Posterior cingulate gyrus (tissue), 11 donors: ENCODE measurements around the gene KRTAP10-1.
"Not testable (repeated sequence)": the region's sequence is repeated elsewhere in the genome, so short reads cannot be mapped to it uniquely, and the experiment has no call there.

Experiments
- DNase-seq, 10 donors: peaks; one replicate each; pipeline versions ENCODE4 v3.0.0 to v3.0.0-alpha.2; 2020 to 2021; ENCODE audit warnings: mixed read lengths in 3 of 10
- intact Hi-C: fragments of 100-400 bp; cut with DNase I; formaldehyde crosslinking; loops from one replicate; pipeline ENCODE4 v1.15.1; 2023

The KRTAP10-1 gene

GRCh38 chr21:44571844-44572782 is 32.1 kb upstream of the KRTAP10-1 start:
- intact Hi-C loops, result no loop called here
- DNase-seq, result no peak

- no peak for DNase-seq
- intact Hi-C loops, result no loop called here
These were observed 31.3 kb upstream of the KRTAP10-1 start for GRCh38 chr21:44571296-44571695.

- peak in 1 of 10 donors; percentile 83 for DNase-seq
- intact Hi-C loops, result no loop called here
These were observed 30.0 kb upstream of the KRTAP10-1 start for GRCh38 chr21:44569861-44570517.

- no peak for DNase-seq
- intact Hi-C loops, result no loop called here
These were observed 28.9 kb upstream of the KRTAP10-1 start for GRCh38 chr21:44568667-44569556.

GRCh38 chr21:44568261-44568660 is 28.3 kb upstream of the KRTAP10-1 start:
- intact Hi-C loops, result no loop called here
- DNase-seq, result peak in 1 of 10 donors; percentile 20

GRCh38 chr21:44567481-44568171 is 27.6 kb upstream of the KRTAP10-1 start:
- DNase-seq, result no peak
- intact Hi-C loops, result no loop called here

GRCh38 chr21:44566403-44566802 is 26.4 kb upstream of the KRTAP10-1 start:
- no peak for DNase-seq
- intact Hi-C loops, result no loop called here

- intact Hi-C loops, result no loop called here
- DNase-seq, result no peak
These were observed 25.0 kb upstream of the KRTAP10-1 start for GRCh38 chr21:44564886-44565598.

GRCh38 chr21:44564099-44564498 is 24.1 kb upstream of the KRTAP10-1 start:
- intact Hi-C loops, result no loop called here
- no peak for DNase-seq

- intact Hi-C loops, result no loop called here
- DNase-seq, result no peak
These were observed 18.7 kb upstream of the KRTAP10-1 start, which contains the start of gene KRTAP10-3 for GRCh38 chr21:44558695-44559094. KRTAP10-3 (minus strand) TSS chr21:44558795; CDS start chr21:44558715, 80 bp downstream.

GRCh38 chr21:44558329-44558675 is 18.3 kb upstream of the KRTAP10-1 start:
- peak in 1 of 10 donors; percentile 73 for DNase-seq
- intact Hi-C loops, result not testable (repeated sequence)

GRCh38 chr21:44557491-44558328 is 17.7 kb upstream of the KRTAP10-1 start:
- DNase-seq, result peak in 1 of 10 donors; percentile 50
- intact Hi-C loops, result no loop called here

GRCh38 chr21:44556879-44557278 is 16.9 kb upstream of the KRTAP10-1 start:
- peak in 1 of 10 donors; percentile 31 for DNase-seq
- intact Hi-C loops, result no loop called here

- intact Hi-C loops, result no loop called here
- peak in 1 of 10 donors; percentile 74 for DNase-seq
These were observed 15.3 kb upstream of the KRTAP10-1 start for GRCh38 chr21:44555200-44555875.

GRCh38 chr21:44552681-44553080 is 12.7 kb upstream of the KRTAP10-1 start:
- intact Hi-C loops, result no loop called here
- peak in 1 of 10 donors; percentile 71 for DNase-seq

- peak in 1 of 10 donors; percentile 58 for DNase-seq
- intact Hi-C loops, result no loop called here
These were observed 12.1 kb upstream of the KRTAP10-1 start for GRCh38 chr21:44552136-44552535.

- intact Hi-C loops, result no loop called here
- DNase-seq, result peak in 3 of 10 donors; percentile 55 to 81 (median 79)
These were observed 11.5 kb upstream of the KRTAP10-1 start, which contains the start of gene KRTAP10-2 for GRCh38 chr21:44551340-44551961. KRTAP10-2 (minus strand) TSS chr21:44551505; CDS start chr21:44551458, 47 bp downstream.
